ENCODE data around the gene KCNJ3.

DNA sequence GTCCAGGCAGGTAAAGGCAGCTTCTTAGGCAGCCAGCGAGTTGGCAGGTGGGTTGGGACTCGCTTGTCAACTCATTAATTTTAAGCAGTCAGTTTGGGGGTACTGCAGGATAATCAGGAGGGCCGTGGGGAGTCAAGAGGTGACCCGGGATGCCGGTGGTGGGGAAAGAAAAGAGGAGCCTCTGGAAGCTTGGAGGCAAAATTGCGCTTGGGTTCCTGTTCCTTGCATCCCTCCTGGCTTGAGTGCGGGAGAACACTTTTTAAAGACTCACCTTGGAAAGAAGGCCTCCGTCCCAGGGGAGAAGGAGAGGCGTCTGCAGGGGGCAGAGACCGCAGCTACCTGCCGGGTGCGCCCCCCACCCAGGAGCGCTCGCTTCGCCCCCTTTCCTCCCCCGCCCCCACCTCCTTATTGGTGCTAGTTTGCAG lies at the start of gene KCNJ3:
- TF ChIP-seq EZH2 (IDR thresholded peaks at IDR 0.05; ENCODE audit: insufficient read depth, poor library complexity, severe bottlenecking) (no peak), EZH2phosphoT487 (IDR thresholded peaks at IDR 0.05; ENCODE audit: insufficient read depth, low read depth) (no peak)
